NCI-H524 (cell line): Measurements from ENCODE around the gene TMEM120A.

Source experiments
- DNase-seq, 2 experiments: peaks; one replicate each; lab custom pipeline; 2025; lab: John Stamatoyannopoulos, UW

The TMEM120A gene

DNA sequence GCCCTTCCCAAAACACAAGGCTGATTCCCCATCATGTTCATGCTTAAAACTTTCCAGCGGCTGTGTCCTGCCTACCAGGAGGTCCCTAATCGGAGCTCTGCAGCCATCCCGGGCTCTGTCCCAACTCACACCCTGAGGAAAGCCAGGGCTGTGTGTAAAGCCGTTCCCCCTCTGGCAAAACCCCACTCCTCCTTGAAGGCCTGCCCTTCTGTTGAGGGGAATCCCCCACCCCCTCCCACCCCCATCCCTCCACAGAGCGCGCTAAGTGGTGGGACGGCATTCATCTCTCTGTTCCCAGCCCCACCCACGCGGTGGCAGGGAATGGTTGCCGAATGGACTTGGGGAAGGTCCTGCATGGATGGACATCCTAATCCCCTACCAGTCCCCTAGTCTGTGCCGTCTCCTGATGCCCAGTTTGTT lies 667 bp upstream of the TMEM120A start:
- DNase-seq, result no peak

DNA sequence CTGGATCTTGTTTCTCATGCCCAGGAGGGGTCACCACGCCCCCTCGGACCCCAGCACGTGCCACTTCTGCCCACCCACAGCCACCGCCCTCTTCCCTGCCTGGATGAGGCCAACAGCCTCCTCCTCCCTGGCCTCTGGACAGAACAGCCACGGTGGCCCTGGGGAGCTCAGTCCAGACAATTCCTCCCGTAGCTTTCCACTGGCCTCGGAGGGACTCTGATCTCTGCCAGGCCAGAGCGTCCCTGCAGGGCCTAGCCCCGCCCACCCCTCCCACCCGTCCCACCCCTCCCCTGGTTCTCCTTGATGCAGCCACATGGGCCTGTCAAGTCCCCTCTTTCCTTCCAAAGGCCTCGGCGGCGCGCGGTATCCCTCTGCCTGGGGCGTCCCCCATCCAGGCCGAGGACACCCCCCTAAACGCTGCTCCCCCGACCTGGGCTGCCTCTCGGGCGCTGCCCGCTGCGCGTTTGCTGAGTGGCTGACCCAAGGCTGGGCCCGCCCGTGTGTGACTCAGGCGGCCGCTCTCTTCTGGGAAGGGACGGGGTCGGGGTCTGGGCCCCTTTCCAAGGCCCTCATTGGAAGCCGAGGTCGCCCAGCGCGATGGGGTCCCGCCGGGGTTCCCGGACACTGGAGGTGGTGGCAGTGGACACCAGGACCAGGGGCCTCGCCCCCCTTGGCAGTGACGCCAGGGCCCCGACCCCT lies 557 bp downstream of the TMEM120A start:
- no peak for DNase-seq

DNA sequence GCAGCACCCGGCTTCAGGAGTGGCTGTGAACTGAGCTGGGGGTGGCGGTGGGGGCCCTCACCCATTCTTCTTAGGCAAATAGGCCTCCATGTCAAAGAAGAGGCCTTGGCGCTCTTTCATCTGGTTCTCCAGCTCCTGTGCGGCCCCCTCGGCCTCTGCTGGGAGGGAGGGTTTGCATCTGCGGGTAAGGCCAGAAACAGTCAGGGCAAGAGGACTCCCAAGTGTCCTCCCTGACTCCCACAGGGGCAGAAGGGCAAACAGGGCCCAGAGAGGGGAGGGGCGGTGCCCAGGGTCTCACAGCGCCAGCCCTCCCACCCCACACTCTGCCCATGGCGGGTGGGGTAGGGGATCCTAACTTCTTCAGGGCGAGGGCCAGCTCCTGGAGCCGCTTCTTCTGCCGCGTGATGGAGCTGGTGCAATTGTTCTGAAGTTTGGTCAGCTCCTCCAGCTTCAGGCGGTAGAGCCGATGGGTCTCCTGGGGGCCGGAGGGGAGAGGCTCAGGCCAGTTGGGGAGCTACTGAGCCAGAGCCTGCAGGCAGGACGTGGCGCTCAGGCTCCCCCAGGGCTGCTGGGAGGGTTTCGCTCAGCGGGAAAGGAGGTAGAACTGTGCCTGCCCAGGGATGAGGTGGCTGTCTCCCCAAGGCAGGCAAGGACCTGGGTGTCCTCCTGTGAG lies 2.2 kb downstream of the TMEM120A start:
- DNase-seq, result no peak

DNA sequence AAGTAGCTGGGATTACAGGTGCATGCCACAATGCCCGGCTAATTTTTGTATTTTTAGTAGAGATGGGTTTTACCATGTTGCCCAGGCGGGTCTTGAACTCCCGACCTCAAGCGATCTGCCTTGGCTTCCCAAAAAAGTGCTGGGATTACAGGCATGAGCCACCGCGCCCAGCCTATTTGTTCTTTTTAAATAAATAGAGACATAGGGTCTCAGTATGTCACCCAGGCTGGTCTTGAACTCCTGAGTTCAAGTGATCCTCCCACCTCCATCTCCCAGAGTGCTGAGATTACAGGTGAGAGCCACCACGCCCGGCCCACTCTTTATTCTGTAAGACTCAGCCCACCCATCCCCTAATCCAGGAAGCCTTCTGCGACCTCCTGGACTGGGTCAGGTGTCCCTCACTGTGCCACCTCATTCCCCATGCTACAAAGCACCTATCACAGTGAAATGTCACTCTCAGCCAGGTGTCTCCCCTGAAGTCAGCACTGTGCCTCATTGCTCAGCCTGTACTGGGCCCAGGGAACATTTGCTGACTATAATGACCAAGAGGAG lies 2.8 kb downstream of the TMEM120A start:
- DNase-seq, result no peak

DNA sequence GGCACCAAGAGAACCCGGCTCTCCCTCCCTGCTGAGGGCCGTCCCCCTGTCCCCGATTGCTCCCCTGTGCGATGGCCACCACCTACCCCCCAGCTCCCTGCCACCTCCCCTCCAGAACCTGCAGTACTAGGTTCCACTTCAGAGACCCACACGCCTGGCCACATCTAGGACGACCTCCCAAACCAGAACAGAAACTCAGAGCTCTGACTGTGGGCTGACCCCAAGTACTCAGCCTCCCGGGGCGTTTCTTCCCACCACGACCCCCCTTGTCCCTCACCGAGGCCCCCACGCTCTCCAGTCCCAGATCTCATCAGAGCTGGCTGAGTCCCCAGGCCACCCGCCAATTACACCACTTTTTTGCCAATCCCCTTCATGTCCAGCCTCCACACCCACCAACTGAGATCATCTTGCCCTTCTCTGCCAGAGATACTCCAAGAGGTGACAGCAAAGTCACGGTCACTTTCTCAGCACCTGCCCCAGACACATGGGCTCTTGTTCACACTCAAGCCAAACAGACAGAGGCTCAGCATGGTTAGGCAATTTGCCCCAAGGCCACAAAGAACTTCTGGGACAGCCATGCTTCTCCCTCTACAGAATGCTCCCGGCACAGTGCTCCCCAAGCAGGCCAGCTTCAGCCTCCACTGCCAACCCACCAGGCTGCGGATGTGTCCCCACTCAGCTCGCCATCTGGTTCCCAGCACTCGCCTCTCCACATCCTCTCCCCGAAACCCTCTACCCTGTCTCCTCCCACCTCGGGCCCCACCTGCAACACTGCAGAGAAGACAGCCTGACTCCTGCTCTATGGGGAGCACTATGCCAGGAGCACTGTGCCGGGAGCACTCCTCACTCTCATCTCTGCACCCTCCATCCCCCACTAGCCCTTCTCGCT lies 4.7 kb downstream of the TMEM120A start:
- DNase-seq, result no peak

DNA sequence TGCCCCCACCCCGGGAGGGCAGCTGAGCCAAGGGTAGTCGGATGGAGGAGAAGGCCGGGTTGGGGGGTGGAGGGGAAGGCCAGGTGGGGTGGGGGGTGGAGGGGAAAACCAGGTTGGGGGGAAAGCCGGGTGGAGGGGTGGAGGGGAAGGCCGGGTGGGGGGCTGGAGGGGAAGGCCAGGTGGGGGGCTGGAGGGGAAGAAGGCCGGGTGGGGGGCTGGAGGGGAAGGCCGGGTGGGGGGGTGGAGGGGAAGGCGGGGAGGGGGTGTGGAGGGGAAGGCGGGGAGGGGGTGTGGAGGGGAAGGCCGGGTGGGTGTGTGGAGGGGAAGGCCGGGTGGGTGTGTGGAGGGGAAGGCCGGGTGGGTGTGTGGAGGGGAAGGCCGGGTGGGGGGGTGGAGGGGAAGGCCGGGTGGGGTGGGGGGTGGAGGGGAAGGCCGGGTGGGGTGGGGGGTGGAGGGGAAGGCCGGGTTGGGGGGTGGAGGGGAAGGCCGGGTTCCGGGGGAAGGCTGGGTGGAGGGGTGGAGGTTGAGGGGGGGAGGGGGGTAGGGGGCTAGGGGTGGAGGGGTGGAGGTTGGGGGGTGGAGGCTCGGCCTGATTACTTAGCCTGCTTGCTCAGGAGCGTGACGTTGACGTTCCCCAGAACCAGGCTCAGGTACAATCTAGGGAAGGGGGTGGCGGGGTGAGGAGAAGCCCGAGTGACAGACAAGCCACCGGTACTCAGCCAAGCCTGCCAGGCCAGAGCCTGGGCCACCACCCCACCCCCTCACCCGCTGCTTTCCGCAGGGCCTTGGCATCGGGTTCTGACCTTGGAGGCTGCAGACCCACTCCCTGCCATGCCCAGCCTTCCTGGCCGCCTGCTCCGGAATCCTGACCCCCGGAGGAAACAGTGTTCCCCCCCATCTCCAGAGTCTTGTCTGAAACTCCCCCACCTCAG lies 5.6 kb downstream of the TMEM120A start:
- DNase-seq, result no peak

DNA sequence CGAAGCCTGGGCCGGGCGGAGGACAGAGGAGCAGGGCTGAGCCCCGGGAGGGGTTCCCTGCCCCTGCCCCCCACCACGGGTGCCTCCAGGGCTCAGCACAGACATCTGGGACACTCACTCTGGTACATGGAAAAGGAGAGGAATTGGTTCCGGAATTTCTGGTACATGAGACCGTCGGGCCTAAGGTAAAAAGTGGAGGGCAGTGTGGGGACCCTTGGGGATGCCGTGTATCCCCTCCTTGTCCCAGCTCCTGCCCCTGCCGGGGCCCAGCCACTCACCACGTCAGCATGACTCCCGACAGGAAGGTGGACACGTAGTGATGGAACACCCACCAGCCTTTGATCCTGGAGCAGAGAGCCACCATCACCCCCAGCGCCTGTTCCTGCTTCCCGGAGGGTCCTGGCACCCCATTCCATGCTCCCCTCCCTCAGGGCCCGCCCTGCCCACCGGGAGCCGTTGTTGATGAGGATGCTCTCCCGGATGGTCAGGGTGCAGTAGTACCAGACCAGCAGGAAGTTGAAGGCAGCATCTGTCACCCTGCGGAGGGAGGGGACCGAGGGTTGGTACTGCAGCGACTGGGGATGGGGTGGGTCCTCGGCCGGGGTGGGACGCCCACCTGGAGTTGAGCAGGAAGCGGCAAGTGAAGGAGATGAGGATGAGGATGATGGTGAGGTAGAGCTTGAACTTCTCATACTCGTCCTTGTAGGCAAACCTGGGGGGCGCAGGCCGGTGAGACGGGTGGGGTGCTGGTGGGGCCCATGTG lies 6.4 kb downstream of the TMEM120A start:
- DNase-seq, result no peak

DNA sequence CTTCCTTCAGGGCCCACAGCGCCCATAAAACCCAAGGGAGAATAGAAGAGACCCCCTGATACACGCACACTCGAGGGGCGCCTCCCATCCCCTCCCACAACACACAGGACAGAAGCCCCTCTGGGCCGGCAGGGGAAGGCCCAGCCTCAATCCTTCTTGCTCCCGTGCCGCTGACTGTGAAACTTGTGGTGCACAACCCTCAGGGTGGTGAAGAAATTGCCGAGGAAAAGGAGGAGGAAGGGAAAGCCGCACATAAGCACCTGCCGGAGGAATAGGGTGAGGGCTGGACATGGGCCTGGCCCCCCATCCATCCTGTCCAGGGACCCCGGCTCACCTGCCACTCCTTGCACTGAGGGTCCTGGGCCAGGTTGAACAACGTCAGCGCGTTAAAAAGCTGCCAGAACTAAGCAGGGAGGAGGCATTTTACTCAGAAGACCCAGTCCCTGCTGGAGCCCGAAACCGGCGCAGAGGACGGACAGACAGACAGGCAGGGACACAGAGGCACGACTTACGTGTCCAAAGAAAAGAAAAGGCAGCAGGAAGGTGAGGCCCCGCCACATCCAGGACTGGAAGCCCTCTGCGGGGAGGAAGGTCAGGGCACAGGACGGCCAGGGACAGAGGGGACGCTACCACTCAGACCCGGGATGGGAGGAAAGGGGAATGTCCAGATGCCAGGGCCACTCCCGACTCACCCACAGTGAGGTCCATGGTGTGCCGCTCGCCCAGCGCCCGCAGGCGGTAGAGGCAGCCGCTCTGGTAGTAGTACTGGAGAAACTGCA lies 7.2 kb downstream of the TMEM120A start:
- no peak for DNase-seq

DNA sequence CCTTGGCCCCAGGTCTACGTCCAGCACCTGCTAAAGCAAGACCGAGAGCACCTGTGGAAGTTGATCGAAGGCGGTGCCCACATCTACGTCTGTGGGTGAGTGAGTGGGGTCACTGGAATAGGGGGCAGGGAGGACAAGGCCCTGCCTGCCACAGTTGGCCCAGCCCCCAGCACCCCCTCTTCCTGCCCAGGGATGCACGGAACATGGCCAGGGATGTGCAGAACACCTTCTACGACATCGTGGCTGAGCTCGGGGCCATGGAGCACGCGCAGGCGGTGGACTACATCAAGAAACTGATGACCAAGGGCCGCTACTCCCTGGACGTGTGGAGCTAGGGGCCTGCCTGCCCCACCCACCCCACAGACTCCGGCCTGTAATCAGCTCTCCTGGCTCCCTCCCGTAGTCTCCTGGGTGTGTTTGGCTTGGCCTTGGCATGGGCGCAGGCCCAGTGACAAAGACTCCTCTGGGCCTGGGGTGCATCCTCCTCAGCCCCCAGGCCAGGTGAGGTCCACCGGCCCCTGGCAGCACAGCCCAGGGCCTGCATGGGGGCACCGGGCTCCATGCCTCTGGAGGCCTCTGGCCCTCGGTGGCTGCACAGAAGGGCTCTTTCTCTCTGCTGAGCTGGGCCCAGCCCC lies 8.1 kb downstream of the TMEM120A start:
- no peak for DNase-seq

DNA sequence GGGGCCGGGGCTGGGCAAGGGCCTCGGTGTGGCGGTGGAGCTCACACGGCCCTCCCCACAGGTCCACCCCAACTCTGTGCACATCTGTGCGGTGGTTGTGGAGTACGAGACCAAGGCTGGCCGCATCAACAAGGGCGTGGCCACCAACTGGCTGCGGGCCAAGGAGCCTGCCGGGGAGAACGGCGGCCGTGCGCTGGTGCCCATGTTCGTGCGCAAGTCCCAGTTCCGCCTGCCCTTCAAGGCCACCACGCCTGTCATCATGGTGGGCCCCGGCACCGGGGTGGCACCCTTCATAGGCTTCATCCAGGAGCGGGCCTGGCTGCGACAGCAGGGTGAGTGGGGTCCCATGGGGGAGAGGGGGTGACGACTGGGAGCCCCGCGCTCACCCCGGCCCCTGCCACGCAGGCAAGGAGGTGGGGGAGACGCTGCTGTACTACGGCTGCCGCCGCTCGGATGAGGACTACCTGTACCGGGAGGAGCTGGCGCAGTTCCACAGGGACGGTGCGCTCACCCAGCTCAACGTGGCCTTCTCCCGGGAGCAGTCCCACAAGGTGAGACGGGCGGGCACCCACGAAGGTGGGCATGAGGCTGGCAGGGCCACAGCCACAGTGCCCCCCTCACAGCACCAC lies 8.8 kb downstream of the TMEM120A start:
- no peak for DNase-seq

DNA sequence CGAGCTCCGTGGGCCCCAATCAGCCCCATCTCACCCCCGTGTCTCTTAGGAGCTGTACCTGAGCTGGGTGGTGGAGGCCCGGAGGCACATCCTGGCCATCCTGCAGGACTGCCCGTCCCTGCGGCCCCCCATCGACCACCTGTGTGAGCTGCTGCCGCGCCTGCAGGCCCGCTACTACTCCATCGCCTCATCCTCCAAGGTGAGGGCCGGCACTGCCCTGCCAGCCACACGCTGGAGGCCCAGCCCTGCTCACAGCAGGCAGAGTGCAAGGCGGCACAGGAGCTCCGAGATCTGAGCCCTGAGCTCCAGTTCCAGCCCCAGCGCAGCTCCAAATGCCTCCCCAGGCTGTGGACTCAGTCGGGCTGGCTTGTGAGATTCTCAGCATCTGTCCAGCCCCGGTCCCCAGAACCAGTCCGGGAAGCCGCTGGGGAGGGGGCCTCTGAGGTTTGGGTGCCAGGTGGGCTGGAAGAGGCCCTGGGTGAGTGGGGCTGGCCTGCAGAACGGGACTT lies 9.3 kb downstream of the TMEM120A start:
- no peak for DNase-seq

DNA sequence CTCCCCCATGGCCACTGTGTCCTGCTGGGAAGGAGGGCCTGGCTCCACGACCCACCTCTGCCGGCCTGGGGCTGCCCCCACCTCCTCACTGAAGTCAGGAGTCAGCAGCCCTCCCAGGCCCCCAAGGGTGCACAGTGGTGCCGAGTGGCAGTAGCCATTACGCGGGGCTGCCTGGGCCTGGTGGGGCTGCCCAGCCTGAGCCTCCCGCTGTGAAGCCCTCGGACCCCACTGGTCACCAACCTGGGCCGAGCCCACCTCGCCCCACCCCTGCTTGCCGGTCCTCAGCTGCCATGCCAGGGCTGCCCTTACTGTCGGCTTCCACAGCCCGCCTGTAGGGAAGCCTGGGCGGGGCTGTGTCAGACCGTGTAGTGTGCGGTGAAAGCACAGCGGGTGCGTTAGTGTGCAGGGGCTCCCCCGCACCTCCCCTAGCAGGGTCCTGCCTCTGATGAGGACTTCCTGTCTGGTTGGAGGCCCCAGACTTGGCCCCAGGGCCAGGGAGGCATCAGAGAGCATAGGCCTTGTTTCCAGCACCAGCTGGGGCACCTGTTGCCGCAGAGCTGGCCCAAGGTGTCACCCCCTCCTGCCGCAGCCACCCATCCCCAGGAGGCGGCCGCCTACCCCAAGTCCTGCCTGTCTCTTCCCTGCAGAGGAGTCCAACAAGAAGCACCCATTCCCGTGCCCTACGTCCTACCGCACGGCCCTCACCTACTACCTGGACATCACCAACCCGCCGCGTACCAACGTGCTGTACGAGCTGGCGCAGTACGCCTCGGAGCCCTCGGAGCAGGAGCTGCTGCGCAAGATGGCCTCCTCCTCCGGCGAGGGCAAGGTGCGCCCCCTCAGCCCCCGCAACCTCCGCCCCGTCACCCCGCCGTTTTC lies 10.0 kb downstream of the TMEM120A start:
- DNase-seq, result no peak

DNA sequence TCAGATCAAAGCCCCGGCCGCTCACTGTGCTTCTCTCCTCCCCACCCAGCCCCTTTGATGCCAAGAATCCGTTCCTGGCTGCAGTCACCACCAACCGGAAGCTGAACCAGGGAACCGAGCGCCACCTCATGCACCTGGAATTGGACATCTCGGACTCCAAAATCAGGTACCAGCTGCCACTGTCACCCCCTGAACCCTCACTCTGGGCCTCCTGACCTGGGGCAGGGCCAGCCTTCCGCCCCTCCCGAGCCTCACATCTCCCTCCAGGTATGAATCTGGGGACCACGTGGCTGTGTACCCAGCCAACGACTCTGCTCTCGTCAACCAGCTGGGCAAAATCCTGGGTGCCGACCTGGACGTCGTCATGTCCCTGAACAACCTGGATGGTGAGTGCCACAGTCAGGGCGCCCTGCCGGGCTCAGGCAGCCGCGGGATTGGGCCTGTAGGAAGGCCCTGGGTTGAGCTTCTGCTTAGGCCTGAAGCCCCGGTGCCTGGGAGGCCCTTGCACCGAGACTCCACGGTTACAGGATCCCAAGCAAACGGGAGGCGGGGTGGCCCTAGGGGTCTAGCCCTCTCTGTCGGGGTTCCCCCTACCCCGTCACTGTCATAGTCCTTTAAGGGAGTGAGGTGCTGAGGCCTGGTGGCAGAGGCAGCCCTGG lies 10.8 kb downstream of the TMEM120A start:
- no peak for DNase-seq

DNA sequence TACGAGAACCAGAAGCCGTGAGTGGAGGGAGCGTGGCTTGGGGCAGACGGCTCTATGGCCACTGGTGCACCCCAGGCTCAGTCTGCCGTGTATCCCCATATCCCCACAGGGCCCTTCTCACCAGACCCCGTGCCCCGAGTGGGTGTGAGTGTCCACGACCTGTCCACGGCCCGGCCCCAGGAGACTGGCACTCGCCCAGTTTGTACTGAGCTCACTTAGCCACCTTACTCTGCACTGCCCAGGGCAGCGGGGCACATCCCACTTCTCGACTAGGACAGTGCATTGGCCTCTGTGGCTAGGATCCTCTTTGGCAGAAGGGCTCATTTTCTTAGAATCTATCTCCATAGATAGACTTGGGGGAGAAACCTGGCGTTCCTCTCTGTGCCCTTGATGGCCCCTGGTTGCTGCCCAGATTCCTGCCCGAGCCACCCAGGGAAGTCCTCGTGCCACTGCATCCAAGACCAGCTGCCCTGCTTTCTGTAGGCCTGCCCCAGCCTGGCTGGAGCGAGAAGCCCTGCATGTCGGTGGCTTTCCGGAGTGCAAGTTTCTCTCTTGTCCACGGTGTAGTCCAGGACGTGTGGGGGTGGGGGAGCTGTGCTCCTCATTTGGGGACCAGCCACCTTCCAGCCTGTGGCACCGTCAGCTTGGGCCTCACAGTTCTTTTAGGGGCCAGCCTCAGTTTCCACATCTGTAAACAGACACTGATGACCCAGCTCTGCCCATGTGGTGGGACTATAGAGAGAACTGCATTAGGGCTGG lies 11.9 kb downstream of the TMEM120A start:
- DNase-seq, result no peak

DNA sequence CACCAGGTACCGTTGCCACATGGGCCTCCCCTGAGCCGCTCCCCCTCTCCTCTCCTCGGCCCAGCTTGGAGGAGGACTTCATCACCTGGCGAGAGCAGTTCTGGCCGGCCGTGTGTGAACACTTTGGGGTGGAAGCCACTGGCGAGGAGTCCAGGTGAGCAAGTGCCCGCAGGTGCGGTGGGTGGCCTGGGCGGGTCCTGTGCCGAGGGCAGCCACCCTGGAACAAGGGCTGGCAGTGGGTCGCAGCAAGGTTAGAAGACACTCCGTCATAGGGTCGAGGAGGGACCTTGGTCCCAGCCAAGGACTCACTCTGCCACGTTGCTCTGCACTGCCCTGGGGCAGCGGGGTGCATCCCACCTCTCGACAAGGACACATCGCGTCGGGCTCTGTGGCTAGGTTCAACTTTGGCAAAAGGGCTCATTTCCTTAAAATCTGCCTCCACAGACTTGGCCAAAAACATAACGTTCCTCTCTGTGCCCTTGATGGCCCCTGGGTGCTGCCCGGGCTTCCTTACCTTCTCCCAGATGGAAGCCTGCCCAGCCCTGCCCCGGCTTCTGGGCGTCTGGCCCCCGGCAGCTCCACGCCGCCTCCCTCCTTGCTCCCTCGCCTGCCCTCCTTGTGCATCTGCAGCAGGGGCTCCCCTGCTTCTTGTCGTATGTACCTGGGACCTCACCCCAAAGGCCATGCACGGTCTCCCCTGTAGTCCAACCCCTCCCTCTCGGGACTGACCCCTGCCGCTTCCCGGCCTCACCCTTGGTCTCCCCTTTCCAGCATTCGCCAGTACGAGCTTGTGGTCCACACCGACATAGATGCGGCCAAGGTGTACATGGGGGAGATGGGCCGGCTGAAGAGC lies 12.7 kb downstream of the TMEM120A start:
- DNase-seq, result no peak

DNA sequence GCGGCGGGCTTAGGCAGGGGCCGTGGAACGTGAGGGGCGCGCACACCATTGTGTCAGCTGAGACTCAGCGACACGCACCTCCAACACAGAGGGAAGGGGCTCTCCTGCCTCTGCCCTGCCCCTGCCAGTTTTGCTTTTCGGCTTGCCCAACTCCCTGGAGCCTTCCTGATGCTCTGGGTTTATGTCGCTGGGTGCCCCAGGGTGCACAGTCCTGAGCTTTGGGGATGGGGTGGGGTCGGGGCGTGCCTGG lies 13.3 kb downstream of the TMEM120A start:
- DNase-seq, result no peak
